IPS-NIHi7 (cell line): Measurements from ENCODE around the gene ZNF892.
"Not testable (repeated sequence)": the region's sequence is repeated elsewhere in the genome, so short reads cannot be mapped to it uniquely, and the experiment has no call there.

ENCODE experiments used
- DNase-seq: peaks from one replicate; pipeline ENCODE4 v3.0.0; 2012; ENCODE audit warnings: mixed read lengths; ENCODE audit errors: extremely low spot score

ZNF892 gene

GRCh38 chr2:95207111-95207961 is at the start of gene ZNF892:
ZNF892 (plus strand) TSS chr2:95207521; CDS start chr2:95207816, 295 bp downstream.
- DNase-seq: peak; percentile 98

GRCh38 chr2:95158441-95158840 is 48.9 kb upstream of the ZNF892 start:
- peak; percentile 12 for DNase-seq

GRCh38 chr2:95158891-95159619 is 48.3 kb upstream of the ZNF892 start:
- peak; percentile 64 for DNase-seq

GRCh38 chr2:95159690-95160449 is 47.5 kb upstream of the ZNF892 start, which contains the start of gene ZNF514:
ZNF514 (minus strand) TSS chr2:95159848; CDS start chr2:95153253, 6,595 bp downstream.
- DNase-seq: peak; percentile 85

- DNase-seq: no peak
These were observed 42.3 kb upstream of the ZNF892 start for GRCh38 chr2:95165030-95165370.

DNA sequence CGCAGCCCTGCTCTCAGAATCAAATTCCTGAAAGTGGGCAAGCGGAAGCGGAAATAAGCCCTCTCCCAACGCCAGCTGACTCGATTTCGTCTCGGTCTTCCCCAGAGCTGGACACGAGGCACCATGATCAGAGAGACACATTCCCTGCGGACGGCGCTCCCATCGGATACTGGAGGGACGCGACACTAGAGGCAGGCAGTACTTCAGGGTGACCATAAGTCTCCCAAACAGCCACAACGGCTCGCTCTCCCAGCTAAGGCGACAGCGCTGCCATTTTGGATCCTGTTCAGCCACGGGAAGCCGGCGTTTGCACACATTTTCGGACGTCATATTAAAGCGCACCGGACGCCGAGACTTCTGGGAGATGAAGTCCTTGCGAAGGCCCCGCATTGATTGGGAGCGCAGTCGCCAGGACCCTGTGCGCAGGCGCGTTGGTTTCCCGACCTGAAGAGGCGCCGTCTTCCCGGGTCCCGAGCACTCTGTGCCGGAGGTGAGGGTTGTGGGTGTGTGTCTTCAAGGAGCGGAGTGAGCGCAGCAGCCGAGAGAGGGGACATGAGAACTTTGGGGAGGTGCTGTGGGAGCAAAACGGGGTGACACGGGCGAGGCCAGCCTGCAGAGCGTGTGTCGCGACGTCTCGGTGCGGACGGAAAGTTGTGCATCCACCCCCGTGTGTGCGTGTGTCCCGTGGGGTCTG is 41.8 kb upstream of the ZNF892 start, which contains the start of gene ZNF2:
Gene ZNF2 (plus strand): TSS at position 439 of the 694 bp plus-strand sequence. CDS start 10,418 bp downstream, outside the sequence.
- DNase-seq: peak; percentile 100

GRCh38 chr2:95166065-95166763 is 41.1 kb upstream of the ZNF892 start:
- peak; percentile 20 for DNase-seq

GRCh38 chr2:95171902-95172301 is 35.4 kb upstream of the ZNF892 start:
- DNase-seq: no peak

DNA sequence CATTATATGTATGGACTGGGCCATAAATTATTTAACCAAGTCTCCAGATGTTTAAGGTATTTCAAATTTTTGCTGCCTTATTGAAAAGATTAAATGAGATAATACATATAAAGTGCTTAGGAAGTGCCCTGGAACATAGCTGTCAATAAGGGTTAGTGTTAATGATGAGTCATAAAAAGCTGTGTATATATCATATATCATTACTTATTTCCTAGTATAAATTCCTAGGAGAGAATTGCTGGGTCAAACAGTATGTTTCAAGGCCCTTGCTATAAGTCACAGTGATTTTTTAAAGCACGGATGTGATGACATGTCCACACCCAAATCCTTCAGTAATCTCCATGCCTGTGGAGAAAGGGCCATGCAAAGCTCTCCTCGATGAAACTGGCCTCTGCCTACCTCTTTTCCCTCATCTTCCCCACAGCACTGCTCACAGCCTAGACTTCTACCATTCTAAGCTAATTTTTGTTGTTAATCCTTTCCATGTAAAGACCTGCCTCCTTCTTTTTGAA is 33.2 kb upstream of the ZNF892 start:
- no peak for DNase-seq

DNA sequence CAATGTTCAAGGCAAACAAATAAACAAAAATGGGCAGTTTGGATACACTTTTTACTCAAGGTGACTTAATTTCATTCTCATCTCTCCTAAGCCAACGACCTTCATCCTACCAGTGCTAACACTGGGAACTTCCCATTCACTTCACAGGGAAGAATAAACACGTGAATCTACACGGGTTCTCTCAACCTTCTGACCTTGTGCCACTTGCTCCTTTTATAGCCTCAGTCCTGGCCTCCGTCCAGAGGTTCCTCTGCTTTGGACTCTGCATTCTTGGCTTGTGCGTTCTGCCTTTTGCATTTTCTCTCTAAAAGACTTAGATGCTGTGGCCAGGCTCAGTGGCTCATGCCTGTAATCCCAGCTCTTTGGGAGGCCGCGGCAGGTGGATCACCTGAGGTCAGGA is 27.9 kb upstream of the ZNF892 start:
- no peak for DNase-seq

DNA sequence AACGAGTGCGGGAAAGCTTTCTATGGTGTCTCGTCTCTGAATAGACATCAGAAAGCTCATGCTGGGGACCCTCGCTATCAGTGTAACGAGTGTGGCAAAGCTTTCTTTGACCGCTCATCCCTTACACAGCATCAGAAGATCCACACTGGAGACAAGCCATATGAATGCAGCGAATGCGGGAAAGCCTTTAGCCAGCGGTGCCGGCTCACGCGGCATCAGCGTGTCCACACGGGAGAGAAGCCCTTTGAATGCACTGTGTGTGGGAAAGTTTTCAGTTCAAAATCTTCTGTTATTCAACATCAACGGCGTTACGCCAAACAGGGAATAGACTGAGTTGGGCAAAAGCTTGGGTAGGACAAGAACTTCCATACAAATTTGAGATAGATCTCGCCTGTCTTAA is 25.5 kb upstream of the ZNF892 start:
- no peak for DNase-seq

DNA sequence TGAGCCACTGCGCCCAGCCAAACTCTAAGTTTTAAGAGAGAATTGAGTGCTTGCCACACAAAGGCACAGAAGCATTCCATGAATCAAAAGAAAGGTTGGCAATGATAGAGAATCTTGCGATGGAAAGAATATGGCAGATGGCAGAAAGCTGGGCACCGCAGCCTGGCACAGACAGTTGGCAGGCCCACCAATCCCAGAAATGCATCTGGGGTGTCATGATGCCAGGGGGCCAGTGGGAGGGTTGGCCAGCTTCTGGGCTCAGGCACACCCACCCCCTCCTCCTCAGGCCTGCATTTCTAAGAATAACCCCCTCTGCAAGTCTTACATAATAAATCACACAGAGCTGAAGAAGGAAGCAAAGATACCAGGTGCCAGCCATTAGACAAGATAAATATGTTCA is 22.1 kb upstream of the ZNF892 start:
- no peak for DNase-seq

- DNase-seq: no peak
These were observed 21.3 kb upstream of the ZNF892 start for GRCh38 chr2:95185973-95186372.

DNA sequence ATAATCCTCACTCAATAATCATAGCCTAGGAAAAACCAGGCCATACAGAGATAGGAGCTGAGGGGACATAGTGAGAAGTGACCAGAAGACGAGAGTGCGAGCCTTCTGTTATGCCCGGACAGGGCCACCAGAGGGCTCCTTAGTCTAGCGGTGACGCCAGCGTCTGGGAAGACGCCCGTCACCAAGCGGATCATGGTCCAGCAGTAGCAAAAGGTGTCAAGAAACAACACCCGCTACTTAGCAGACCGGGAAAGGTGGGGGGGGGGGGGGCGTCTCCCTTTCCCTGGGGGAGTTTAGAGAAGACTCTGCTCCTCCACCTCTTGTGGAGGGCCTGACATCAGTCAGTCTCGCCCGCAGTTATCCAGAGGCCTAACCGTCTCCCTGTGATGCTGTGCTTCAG is 14.4 kb upstream of the ZNF892 start:
- DNase-seq: not testable (repeated sequence)

- DNase-seq: no peak
These were observed 3.4 kb upstream of the ZNF892 start for GRCh38 chr2:95203911-95204310.

GRCh38 chr2:95204396-95204795 is 2.9 kb upstream of the ZNF892 start:
- no peak for DNase-seq

- DNase-seq: peak; percentile 18
These were observed 1.2 kb upstream of the ZNF892 start for GRCh38 chr2:95206096-95206495.

DNA sequence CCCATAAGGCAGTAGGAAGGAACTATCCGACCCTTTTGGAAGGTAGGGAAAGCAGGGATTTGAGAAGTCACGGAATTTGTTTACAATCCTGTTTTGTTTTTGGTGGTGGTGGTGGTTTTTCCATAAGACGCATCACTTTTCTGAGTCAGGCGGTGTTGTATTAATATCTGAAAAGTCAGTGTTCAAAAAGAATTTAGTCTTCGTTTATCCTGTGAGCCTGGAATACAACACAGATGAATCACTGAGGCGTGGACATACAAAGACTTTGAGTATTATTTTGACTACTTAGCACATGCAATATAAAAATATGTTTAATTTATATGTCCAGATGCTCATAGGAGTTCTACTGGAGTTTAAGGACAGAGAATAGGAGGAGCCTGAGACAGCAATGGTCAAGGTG is 785 bp downstream of the ZNF892 start:
- no peak for DNase-seq

GRCh38 chr2:95215018-95215612 is 7.8 kb downstream of the ZNF892 start:
- DNase-seq: no peak

DNA sequence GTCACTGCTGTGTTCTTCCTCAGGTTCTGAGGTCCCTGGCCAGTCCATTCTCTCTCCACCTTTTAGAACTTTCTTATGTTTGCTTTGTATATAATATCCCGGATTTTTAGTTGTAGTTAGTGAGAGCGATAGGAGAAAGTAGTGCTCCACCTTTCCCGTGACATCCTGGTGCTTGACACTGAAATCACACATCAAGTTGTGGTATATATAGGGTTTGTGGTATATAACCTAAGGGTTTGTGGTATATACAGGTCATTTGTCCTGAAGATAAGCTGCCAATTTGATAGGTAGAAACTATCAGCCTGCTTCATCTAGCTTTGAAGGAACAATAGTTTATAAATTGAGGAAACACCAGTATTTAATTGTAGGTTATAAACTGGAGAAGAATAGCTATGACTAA is 13.1 kb downstream of the ZNF892 start:
- no peak for DNase-seq
